Subcutaneous adipose tissue (tissue), 4 donors: Measurements from ENCODE around the gene SBF2. TPM values are rescaled to one million over a fixed set of nuclear protein-coding genes. Genes with fewer than 3 reads are reported as not detected.

Experiments
- CTCF ChIP-seq: fragments of 450-650 bp; IDR thresholded peaks from one replicate; pipeline ENCODE4 v1.5.1; 2016; ENCODE audit warnings: low read depth, mild to moderate bottlenecking, control low read depth, antibody characterized with exemption, moderate library complexity
- total RNA-seq, 4 donors: library from RNA; depleted of rRNA; stranded (reverse); fragments of >200 nt; gene quantifications; one replicate each; pipeline ENCODE4 v1.1.0, GENCODE V29; 2016

SBF2 gene
- total RNA-seq, 4 donors from 2014 or later: 87.2 to 103 (median 97.3) TPM

- TF ChIP-seq CTCF: no peak
Observed at GRCh38 chr11:10155793-10156490, 138.1 kb downstream of the SBF2 start.

- no peak for TF ChIP-seq CTCF
Observed at GRCh38 chr11:10150800-10151199, 143.2 kb downstream of the SBF2 start.

GRCh38 chr11:10149553-10149952 is 144.5 kb downstream of the SBF2 start:
- no peak for TF ChIP-seq CTCF

- TF ChIP-seq CTCF: no peak
Observed at GRCh38 chr11:10147195-10147594, 146.8 kb downstream of the SBF2 start.

- no peak for TF ChIP-seq CTCF
Observed at GRCh38 chr11:10144954-10145353, 149.1 kb downstream of the SBF2 start.

GRCh38 chr11:10139656-10140055 is 154.4 kb downstream of the SBF2 start:
- TF ChIP-seq CTCF: no peak

GRCh38 chr11:10139143-10139542 is 154.9 kb downstream of the SBF2 start:
- TF ChIP-seq CTCF: no peak
